Breast epithelium (tissue), 4 donors: ENCODE results near the gene DPYSL3. TPM values are rescaled to one million over a fixed set of nuclear protein-coding genes. Genes with fewer than 3 reads are reported as not detected.
A peak's percentile ranks its signal among the peaks of the same experiment; 100 is the strongest.

Experiments
- DNase-seq, 2 donors: peaks; one replicate each; pipeline ENCODE4 v3.0.0-alpha.2; 2019; ENCODE audit warnings: low spot score in 2 of 2
- H3K27ac ChIP-seq, 2 donors: fragments of 200-600 bp; sonication (generic) in 1 of 2; one replicate each; pipeline ENCODE4 v1.5.1; 2016 to 2019; ENCODE audit warnings: mild to moderate bottlenecking in 1 of 2
- H3K27me3 ChIP-seq, 2 donors: fragments of 200-600 bp; sonication (generic) in 1 of 2; one replicate each; pipeline versions ENCODE4 v1.5.1 to v1.6.0; 2017 to 2019; ENCODE audit warnings: control low read depth in 1 of 2, mild to moderate bottlenecking in 1 of 2
- H3K36me3 ChIP-seq: fragments of 200-600 bp; one replicate; pipeline ENCODE4 v1.5.1; 2019
- H3K4me1 ChIP-seq, 2 donors: fragments of 200-600 bp; sonication (generic); one replicate each; pipeline ENCODE4 v1.5.1; 2016 to 2019; ENCODE audit warnings: control low read depth in 1 of 2
- H3K4me3 ChIP-seq, 3 donors: fragments of 200-600 bp; sonication (generic); 1 replicate in 2 of 3; 2 replicates in 1 of 3; pipeline ENCODE4 v1.5.1; 2016 to 2019; ENCODE audit warnings: mild to moderate bottlenecking in 3 of 3, moderate library complexity in 2 of 3
- H3K9me3 ChIP-seq, 2 donors: fragments of 200-600 bp; sonication (generic) in 1 of 2; one replicate each; pipeline ENCODE4 v1.5.1; 2016 to 2019; ENCODE audit warnings: control low read depth in 1 of 2
- CTCF ChIP-seq, 3 donors: fragments of 450-650 bp; IDR thresholded peaks; one replicate each; pipeline ENCODE4 v1.5.1; 2016 to 2017; ENCODE audit warnings: antibody characterized with exemption in 3 of 3, mild to moderate bottlenecking in 3 of 3, moderate library complexity in 3 of 3
- POLR2A ChIP-seq: fragments of 450-650 bp; IDR thresholded peaks from one replicate; pipeline ENCODE4 v1.6.1; 2016; ENCODE audit warnings: antibody characterized with exemption, mild to moderate bottlenecking, moderate library complexity
- POLR2AphosphoS5 ChIP-seq, 3 donors: sonication (generic); formaldehyde crosslinking; IDR thresholded peaks; one replicate each; pipeline ENCODE4 v1.6.1; 2017; ENCODE audit warnings: antibody characterized with exemption in 3 of 3
- intact Hi-C: fragments of 100-400 bp; cut with DNase I; formaldehyde crosslinking; loops from one replicate; pipeline ENCODE4 v1.15.1; 2023; ENCODE audit warnings: low total_unique reads
- total RNA-seq, 3 donors: library from RNA; depleted of rRNA; stranded (reverse); fragments of >200 nt; gene quantifications; one replicate each; pipeline ENCODE4 v1.1.0, GENCODE V29; 2016

The DPYSL3 gene
- total RNA-seq, 3 donors from 2014 or later: 34.4 to 73.1 (median 34.7) TPM

GRCh38 chr5:147483188-147483790, 26.6 kb downstream of the DPYSL3 start:
- intact Hi-C loops: no loop called here
- no peaks in the 10 kb centered on the region for H3K27me3 ChIP-seq
- H3K4me3 ChIP-seq: no peak overlapping the region
- no peaks in the 10 kb centered on the region for H3K36me3 ChIP-seq
- H3K27ac ChIP-seq: peak overlapping the region; percentile 76 to 82
- peaks cover 0 to 6% of the 10 kb centered on the region in 2 donors for H3K9me3 ChIP-seq
- TF ChIP-seq POLR2AphosphoS5 (IDR thresholded peaks at IDR 0.05) (no peak), CTCF (IDR thresholded peaks at IDR 0.05) (no peak), POLR2A (no peak)
- no peak for DNase-seq
- peaks cover 0 to 4% of the 10 kb centered on the region in 2 donors for H3K4me1 ChIP-seq

GRCh38 chr5:147482706-147483180, 27.1 kb downstream of the DPYSL3 start:
- no peaks in the 10 kb centered on the region for H3K27me3 ChIP-seq
- H3K4me3 ChIP-seq: no peak overlapping the region
- H3K36me3 ChIP-seq: no peaks in the 10 kb centered on the region
- no peak for TF ChIP-seq POLR2A
- no peak for TF ChIP-seq CTCF (IDR thresholded peaks at IDR 0.05)
- TF ChIP-seq POLR2AphosphoS5 (IDR thresholded peaks at IDR 0.05): no peak
- intact Hi-C loops: no loop called here
- no peak for DNase-seq
- peaks cover 0 to 4% of the 10 kb centered on the region in 2 donors for H3K4me1 ChIP-seq
- H3K27ac ChIP-seq: peak overlapping the region; percentile 42 to 82
- H3K9me3 ChIP-seq: peaks cover 0 to 6% of the 10 kb centered on the region in 2 donors

GRCh38 chr5:147481874-147482705, 27.8 kb downstream of the DPYSL3 start:
- Histone ChIP-seq H3K27me3 (no peaks in the 10 kb centered on the region), H3K4me1 (peaks cover 0 to 4% of the 10 kb centered on the region in 2 donors), H3K9me3 (peaks cover 0 to 6% of the 10 kb centered on the region in 2 donors), H3K4me3 (no peak overlapping the region), H3K27ac (peak overlapping the region; percentile 42 to 63), H3K36me3 (no peaks in the 10 kb centered on the region)
- intact Hi-C loops: no loop called here
- no peak for DNase-seq
- TF ChIP-seq POLR2A: no peak
- TF ChIP-seq CTCF (IDR thresholded peaks at IDR 0.05): no peak
- no peak for TF ChIP-seq POLR2AphosphoS5 (IDR thresholded peaks at IDR 0.05)

GRCh38 chr5:147481376-147481775, 28.5 kb downstream of the DPYSL3 start:
- Histone ChIP-seq H3K9me3 (peaks cover 0 to 6% of the 10 kb centered on the region in 2 donors), H3K27me3 (no peaks in the 10 kb centered on the region), H3K4me3 (no peak overlapping the region), H3K27ac (no peak overlapping the region), H3K36me3 (no peaks in the 10 kb centered on the region), H3K4me1 (peaks cover 0 to 4% of the 10 kb centered on the region in 2 donors)
- TF ChIP-seq CTCF (IDR thresholded peaks at IDR 0.05) (no peak), POLR2AphosphoS5 (IDR thresholded peaks at IDR 0.05) (no peak), POLR2A (no peak)
- intact Hi-C loops: no loop called here
- no peak for DNase-seq

- H3K4me3 ChIP-seq: no peak overlapping the region
- H3K9me3 ChIP-seq: peaks cover 0 to 6% of the 10 kb centered on the region in 2 donors
- no peak for DNase-seq
- H3K27ac ChIP-seq: peak overlapping the region in 1 of 2 donors; percentile 26
- TF ChIP-seq CTCF (IDR thresholded peaks at IDR 0.05) (no peak), POLR2AphosphoS5 (IDR thresholded peaks at IDR 0.05) (no peak), POLR2A (no peak)
- peaks cover 0 to 4% of the 10 kb centered on the region in 2 donors for H3K4me1 ChIP-seq
- intact Hi-C loops: no loop called here
- H3K27me3 ChIP-seq: no peaks in the 10 kb centered on the region
- H3K36me3 ChIP-seq: no peaks in the 10 kb centered on the region
Measured at GRCh38 chr5:147479949-147480348, 29.9 kb downstream of the DPYSL3 start.
